ENCODE measurements around the gene SKAP2.

The SKAP2 gene

GRCh38 chr7:26633557-26633956, 230.8 kb downstream of the SKAP2 start:
- no peak for DNase-seq (ENCODE audit: low spot score)

GRCh38 chr7:26631601-26632000, 232.8 kb downstream of the SKAP2 start:
- DNase-seq (ENCODE audit: low spot score): no peak

DNA sequence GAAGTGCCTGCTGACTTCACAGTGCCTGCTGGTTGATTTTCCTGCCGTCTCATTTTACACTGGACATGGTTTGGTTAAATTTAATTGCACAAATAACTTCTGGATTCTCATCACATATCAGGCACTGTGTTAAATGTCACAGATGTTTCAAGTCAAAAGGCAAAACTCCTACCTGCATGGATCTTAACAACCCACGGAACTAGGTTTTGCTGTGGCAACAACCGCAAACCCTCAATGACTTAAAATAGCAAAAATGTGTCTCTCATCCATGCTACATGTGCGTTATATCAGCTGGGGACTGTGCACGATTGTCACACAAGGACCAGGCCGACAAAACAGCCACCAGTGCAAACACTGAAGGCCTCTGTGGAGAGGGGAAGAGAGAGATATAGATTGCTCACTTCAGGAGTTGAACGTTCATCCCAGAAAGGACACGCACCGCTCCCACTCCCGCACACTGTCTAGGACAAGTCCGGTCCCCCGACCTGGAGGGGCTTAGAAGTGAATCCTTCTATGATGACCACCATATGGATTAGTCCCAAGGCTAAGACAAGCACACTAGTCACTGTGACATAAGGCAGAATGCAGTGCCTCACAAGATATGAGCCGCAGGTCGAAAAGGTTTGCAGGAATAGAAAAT, 233.3 kb downstream of the SKAP2 start:
- no peak for DNase-seq (ENCODE audit: low spot score)

- DNase-seq (ENCODE audit: low spot score): peak; percentile 20
Observed at GRCh38 chr7:26630361-26630760, 234.0 kb downstream of the SKAP2 start.

DNA sequence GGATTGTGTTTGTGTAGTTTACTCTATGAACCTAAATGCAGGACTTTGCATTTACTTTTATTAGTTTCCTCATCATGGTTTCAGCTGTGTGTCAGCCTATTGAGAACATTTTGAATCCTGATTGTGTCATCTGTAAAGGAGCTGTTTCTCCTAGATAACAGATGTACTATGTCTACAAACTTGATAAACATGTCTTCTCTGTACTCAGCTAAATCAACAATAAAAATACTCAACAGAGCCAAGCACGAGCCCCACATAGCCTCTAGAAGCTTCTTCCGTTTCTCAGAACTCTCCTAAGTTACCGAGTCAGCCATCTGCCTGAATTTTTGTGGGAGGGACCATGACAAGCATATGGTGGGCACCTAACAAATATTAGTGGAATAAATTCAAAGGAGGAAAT, 234.7 kb downstream of the SKAP2 start:
- DNase-seq (ENCODE audit: low spot score): peak; percentile 12

GRCh38 chr7:26627891-26628341, 236.5 kb downstream of the SKAP2 start:
- peak; percentile 46 for DNase-seq (ENCODE audit: low spot score)

GRCh38 chr7:26627221-26627620, 237.2 kb downstream of the SKAP2 start:
- peak; percentile 34 for DNase-seq (ENCODE audit: low spot score)

GRCh38 chr7:26626687-26627086, 237.7 kb downstream of the SKAP2 start:
- no peak for DNase-seq (ENCODE audit: low spot score)

- peak; percentile 29 for DNase-seq (ENCODE audit: low spot score)
Observed at GRCh38 chr7:26626156-26626555, 238.2 kb downstream of the SKAP2 start.

DNA sequence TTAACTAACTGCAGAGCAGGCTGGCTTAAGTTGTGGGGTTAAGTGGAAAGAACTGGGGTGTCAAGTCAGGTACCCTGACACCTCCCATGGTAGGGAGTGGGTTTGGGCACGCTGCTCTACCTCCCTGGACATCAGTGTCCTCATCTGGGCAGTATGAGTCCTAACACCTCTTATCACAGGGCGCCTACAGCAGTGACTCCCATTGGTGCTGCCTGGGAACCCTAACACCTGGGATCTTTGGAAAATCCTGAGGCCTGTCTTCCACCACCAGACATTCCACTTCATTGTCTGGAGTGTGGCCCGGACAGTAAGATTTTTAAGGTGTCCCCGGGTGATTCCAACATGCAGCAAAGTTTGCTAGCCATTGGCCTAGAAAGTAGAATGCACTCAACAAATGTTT, 239.1 kb downstream of the SKAP2 start:
- DNase-seq (ENCODE audit: low spot score): peak; percentile 28

DNA sequence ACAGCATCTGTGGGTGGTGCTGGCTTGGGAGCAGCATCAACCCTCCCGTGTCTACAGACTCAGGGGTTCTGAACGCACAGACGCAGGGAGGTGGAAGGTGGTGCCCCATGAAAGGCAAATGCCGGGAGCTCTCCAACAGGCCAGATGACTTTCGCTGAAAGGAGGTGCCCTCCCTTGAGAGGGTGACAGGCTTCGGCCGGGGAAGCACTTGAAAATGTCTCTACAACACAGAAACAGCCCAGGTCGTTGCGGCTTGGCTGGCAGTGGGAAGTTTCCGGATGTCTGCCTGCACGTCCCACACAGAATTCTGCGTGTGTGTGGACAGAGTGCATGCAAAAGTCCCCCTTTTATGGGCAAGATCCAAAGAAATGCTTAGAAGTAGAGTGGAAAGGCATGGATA, 239.6 kb downstream of the SKAP2 start:
- DNase-seq (ENCODE audit: low spot score): peak; percentile 26

GRCh38 chr7:26624431-26624830, 240.0 kb downstream of the SKAP2 start:
- no peak for DNase-seq (ENCODE audit: low spot score)

DNA sequence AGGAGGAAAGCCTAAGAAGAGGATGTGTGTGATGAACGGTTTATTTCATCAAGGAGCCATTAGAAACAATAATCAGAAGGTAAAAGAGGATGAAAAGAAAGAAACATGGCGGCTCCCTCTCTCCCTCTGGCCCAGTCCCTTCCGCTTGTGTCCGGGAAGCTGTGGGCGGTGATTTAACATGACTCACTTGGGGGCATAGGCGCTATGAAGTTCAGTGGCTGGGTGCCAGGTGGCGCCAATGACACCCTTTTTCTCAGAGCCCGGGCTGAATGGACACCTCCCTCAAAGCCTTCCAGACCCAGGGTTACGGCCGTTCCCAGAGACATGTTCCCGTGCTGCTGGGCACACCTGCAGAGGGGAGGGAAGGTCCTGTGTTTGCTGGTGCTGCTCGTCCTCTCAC, 244.0 kb downstream of the SKAP2 start:
- peak; percentile 48 for DNase-seq (ENCODE audit: low spot score)

GRCh38 chr7:26619348-26619984, 244.9 kb downstream of the SKAP2 start:
- DNase-seq (ENCODE audit: low spot score): no peak

- no peak for DNase-seq (ENCODE audit: low spot score)
Observed at GRCh38 chr7:26618898-26619297, 245.5 kb downstream of the SKAP2 start.

GRCh38 chr7:26618449-26618848, 245.9 kb downstream of the SKAP2 start:
- DNase-seq (ENCODE audit: low spot score): no peak
